ENCODE data around the gene PRKAG2.

Gene PRKAG2

DNA sequence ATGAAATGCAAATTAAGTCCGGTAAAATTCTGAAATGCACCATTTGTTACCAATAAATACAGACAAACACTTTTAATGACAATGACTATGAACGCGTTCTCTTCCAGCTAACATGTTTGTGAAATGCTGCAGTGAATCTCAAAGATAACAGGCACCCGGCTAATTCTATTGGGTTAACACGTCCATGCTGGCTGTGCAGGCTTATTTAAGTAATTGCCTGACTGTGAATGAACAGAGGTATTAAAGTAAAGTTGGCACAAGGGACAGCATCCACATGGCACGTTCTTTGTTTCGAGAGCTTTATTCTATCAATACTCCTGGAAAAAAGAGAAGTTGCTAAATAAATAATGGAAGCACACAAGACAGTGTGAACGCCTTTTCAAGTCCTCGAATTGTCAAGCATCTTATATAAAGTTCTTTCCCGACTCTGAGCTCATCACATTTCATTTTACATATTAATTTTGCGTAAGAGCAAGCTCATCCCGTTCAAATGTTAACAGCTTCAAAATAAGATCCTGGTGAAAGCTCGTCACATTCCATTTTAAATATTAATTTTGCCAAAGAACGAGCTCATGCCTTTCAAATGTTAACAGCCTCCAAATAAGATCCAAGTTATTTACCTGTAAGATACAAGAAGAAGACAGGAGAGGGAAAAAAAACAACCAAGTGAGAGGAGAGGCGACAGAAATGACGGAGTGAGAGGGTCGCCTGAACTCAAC, 245.9 kb downstream of the PRKAG2 start:
- peak; percentile 46 for DNase-seq

DNA sequence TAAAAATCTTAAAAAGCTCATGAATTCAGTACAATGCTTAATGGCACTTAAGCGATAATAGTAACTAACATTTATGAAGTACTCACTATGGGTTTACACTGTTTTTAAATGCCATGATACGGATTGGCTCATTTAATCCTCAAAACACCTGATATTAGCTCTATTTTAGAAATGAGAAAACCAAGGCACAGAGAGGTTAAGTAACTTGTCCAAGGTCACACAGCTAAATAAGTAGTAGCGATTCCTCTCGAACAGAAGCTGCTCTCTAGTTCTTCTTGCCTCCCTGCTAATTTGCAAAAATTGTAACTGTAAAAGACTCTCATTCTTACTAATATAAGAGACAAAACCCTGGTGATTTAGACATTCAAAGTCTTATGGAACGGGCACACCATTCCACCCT, 246.6 kb downstream of the PRKAG2 start:
- no peak for DNase-seq

DNA sequence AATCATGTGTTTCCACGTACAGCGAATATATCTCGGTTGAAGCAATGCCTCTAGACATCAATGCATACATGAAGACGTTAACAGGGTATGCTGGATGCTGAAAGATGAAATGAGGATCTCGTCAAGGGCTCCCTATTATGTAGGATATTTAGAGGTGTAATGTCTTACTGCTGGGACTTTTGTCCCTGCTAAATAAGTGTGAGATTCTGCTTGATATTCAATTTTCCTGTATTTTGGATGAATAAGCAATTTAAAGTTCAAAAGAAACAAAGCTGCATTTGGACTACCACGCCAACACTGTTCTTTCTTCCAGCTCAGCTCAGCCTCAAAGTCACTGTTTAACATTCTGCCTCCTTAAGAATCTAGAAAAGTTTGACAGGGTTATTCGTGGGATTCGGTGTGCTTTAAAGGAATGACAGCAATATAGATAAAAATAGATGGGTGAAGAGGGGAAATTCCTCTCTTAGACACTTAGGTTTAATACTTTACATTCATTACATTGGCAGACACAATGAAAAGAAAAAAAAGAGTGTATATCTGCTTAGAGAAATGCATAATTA, 247.1 kb downstream of the PRKAG2 start:
- DNase-seq = no peak

DNA sequence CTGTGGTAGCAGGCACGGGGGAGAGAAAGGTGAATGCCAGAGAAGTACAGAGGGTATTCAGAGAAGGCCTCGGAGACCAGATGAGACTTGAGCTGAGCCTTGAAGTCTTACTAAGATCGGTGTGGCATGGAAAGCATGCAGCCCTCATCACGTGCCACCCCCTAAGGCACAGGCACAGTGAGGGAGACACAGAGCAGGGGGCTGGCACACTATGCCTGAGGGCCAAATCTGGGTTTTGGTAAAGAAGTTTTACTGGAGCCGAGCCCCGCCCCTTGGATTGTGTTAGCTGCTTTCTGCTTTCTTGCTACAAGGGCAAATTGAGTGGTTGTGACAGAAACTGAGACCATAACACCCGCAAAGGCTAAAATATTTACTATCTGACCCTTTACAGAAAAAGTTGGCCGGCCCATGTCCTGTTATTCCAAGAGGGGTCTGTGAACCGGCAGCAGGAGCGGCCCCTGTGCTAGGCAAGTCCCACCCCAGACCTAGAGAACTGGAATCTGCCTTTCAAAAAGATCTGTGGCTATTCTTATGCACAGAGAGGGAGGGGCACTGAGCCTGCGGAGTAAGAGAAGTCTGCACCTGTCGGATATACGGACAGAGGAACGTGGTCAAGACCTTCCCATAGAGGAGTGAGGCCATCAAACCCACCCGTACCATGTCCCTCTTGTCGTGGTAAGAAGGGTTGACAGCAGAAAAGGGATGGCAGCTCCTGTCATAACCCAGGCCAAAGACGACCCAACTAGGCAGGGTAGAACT, 247.9 kb downstream of the PRKAG2 start:
- DNase-seq = no peak

DNA sequence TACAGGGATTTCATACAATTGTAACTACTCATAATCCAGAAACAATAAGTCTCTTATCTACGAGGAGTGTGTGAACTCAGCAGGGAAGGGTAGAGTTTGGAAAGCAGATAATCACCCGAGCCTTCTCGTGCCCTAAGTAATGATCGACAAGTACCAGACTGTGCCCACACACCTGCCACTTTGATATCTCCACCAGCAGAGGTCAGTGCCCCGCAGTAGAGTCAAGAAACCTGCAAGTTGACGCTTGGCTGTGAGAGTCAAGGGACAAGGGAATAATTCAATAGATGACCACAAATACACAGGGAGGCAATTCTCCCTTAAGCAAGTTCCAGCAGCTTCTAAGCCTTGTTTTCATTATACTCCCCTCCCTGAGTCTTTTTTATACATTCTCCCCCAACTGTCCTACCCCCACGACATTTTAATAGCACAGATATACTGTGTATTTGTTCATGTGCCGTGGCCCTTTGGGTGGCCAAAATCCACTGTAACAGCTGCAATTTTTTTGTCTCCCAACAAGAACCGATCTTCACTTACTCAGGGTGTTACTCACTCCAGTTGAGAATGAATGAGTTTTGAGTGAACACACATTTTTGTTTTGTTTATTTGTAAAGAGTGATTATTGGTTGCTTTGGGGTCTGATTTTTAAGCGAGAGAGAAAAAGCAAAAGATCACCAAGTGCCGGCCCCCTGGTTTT, 250.3 kb downstream of the PRKAG2 start:
- DNase-seq = peak; percentile 11

DNA sequence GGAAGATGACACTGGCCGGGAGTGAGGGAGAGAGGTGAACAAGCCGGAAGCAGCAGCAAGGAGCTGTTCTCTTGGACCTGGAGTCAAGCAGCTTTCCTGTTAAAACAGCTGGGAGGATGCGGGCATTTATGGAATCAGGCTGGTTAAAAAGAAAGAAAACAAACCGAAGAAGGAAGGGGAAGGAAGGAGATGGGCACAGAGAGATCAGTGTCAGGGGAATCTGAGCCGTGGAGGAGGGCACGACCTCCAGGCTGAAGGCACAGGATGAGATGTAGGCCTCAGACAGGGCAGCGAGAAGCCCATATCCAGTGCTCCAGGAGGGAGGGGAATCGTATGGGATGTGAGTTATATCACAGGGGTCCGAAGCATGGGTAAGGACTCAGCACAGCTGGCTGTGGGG, 251.3 kb downstream of the PRKAG2 start:
- no peak for DNase-seq

DNA sequence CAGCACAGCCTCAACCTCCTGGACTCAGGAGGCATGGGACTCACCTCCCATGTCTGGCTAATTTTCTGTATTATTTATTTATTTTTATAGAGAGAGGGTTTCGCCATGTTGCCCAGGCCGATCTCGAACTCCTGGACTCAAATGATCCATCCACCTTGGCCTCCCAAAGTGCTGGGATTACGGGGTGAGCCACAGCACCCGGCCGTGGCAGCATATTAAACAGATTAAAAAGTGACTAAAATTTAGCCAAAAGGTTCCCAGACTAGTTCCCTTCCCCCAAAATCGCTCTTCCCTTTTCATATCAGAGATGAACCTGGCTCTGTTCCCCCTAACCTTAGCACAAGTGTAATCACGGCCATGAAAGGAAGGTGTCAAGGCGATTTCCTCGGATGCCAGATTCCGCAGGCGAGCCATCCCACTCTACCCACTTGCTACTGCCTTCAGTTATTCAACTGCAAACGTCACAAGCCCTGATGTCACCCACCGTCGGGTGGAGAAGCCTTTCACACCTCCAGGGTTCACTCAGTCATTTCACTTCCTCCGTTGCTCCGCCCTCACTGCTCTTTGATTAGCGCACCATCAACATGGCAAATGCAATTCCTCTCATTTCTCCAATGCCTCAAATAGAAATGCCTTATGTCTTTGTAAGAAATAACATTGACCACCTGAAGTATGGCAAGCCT, 252.5 kb downstream of the PRKAG2 start:
- DNase-seq = no peak

DNA sequence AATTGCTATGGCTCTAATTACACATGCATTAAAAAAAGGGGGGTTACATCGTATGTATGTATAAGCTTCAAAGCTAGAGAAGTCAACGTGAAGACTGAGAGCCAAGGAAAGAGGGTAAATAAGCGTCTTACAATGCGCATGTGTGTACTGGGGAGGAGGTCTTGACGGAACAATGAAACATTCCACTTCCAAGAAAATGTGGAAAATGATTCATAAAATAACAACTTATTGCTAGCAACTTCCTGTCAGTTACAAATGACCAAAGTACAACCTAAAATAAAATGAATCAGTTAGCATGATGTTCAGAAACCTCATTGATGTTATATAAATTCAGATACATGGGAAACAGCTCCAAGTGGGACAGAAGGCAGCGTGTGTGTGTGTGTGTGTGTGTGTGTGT, 253.1 kb downstream of the PRKAG2 start:
- no peak for DNase-seq

DNA sequence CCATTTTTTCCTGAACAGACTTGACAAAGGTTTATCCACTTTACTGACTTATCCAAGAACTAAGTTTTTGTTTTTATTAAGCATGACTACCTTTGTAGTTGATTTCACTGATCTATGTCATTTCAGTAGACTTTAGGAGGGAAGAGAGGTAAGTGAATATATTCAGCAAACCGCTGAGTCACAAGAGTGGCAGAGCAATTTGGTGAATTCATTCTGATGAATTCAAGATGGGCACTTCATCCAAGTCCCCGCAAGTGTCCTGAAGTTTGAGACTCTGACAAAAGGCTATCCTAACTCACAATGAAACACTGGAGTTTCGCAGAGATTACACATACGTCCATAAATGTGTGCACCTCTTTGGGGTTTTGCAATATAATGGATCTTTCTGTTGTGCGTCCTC, 255.0 kb downstream of the PRKAG2 start:
- no peak for DNase-seq

DNA sequence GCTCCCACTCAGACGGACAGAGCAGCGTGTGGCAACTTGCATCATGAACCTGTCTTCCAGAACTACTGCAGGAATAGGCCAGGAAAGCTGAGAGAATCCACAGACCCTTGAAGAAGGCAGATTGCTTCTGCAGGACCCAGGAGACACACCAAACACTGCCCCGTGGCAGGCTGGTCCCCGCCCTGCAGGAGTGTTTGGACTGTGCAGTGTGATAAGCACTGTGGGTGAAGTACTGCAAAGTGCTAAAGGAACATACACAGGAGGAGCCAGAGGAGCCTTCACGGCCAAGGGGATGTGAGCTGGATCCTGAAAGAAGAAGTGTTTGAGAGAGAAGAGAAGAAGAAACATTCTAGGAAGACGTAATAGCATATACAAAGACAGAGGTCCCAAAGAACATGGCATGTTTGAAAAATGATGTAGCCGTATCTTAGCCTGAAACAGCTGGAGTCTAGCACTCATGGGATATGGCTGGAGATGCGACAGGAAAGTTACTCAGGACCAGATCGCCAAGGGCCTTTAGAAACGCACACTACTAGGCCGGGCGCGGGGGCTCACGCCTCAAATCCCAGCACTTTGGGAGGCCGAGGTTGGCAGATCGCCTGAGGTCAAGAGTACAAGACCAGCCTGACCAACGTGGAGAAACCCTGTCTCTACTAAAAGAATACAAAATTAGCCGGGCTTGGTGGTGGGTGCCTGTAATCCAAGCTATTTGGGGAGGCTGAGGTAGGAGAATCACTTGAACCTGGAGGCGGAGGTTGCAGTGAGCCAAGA, 260.3 kb downstream of the PRKAG2 start:
- DNase-seq = no peak

DNA sequence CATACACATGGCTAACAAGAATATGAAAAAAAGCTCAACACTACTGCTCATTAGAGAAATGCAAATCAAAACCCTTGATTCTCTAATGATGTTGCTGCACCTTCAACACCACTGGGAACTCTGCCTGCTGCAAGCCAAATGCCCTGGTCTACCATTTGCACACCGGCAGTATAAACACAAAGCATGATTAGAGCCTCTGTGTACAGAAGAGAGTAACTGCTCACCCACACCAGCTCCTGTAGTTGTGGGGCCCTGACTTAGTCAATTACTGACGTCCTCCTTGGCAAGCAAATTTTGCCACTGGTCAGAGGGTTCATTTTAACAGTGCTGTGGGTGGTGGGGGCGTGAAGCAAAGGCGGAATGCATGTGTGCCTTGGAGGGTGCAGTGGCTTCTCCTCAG, 261.1 kb downstream of the PRKAG2 start:
- DNase-seq = no peak

DNA sequence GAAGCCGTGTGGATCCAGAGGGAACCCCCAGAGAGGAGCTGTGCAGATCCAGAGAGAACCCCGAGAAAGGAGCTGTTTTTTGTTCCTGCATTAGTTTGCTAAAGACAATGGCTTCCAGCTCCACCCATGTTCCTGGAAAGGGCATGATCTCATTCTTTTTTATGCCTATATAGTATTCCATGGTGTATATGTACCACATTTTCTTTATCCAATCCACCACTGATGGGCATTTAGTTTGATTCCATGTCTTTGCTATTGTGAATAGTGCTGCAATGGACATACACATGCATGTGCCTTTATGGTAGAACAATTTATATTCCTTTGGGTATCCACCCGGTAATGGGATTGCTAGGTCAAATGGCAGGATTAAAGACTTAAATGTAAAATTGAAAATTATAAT, 261.9 kb downstream of the PRKAG2 start:
- no peak for DNase-seq

DNA sequence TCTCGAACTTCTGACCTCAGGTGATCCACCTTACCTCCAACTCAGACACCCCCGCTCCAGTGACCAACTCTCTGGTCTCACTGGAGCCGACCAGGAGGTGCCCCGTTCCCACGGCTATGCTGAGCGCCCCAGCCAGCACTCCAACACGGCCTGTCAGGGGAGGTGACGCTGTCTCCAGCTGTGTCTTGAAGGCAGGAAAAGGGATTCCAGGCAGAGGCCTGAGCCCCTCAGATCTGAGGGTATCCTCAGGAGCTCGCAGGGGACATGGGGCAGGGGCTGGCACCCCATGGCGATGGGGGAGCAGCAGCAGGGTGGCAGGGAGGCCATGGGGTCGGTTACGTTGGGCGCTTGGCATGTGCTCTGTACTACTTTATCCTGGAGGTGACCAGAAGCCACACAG, 262.9 kb downstream of the PRKAG2 start:
- no peak for DNase-seq

DNA sequence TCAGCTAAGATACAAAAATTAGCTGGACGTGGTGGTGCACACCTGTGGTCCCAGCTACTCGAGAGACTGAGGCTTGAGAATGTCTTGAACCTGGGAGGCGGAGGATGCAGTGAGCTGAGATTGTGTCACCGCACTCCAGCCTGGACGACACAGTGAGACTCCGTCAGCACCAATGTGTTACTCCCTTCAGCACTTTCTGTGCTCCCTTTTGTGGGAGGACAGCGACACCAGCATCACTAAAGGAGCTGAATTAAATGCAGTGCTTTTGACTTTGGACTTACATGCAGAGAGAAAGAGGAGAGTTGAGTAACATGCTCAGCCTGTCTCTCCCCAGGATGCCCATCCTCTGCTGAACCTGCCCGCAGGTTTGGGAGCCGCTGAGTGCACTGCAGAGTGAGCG, 265.0 kb downstream of the PRKAG2 start:
- no peak for DNase-seq

DNA sequence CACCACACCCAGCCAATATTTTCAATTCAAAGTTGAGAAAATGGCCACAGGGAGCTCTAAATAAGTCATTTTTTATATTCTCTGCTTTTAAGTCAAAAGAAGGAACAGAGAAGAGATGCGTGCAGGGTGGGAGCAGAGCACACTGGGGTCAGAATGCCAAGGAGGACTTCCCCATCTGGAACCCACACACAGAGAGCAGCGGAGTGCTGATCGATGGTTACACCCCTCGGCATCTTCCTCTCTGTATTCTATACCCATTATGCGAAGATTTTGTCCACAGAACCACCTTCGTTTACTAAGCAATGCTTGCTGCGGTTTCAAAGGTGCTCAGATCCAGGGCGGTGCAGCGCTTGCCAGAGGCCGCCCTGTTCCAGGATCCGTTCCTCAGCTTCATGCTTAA, 265.9 kb downstream of the PRKAG2 start:
- DNase-seq = no peak

DNA sequence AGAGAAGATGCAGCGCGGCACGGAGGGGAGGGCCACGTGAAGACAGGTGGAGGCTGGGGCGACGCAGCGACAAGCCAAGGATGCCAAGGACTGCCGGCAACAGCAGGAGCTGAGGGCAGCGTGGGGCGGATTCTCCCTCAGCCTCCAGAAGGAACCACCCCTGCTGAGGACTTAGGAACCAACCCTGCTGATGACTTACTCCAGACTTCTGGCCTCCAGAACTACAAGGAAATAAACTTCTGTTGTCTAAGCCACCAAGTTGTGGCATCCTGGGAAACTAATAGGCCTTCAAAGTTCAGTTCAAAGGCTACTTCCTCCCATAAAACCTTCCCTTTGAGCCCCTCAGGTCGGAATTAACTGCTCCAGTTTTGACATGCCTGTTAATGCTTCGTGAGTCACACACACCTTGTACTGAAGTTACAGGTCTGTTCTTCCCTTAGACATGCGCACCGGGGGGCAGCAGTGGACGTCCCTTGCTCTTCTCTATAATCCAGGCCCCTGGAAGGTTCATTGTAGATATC, 268.8 kb downstream of the PRKAG2 start:
- no peak for DNase-seq

DNA sequence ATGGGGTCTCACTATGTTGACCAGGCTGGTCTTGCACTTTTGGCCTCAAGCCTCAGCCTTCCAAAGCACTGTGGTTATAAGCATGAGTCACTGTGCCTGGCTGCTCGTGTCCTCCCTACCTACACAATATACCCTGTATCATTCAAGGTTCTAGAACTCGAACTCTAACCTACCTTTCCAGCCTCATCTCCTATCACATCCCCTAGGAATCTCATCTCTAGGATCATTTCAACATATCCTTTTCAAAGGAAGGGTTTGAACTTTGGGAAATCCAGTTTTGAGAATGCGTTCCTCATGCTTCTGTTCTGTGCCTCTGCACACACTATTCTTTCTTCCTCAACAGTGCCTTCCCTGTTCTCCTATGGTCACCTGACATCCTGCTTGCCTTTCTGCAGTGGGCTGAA, 269.4 kb downstream of the PRKAG2 start:
- no peak for DNase-seq

DNA sequence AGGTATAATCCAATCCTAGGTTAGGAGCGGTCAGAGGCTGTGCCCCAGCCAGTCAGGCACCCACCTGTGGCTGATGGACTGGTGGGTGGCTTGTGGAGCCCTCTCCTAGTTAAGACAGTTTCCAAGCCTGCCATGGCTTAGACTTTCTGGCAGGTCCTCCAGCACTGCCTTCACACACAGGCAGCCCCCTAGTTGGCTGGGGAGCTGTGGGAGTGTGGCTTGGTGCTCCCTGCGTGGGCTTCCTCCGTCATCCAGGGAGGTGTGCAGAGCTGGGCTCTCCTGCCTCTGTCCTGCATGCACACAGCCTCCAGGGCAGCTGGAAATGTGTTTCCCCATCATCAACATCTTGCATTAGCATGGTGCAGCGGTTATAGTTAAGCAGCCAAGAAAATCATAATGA, 273.0 kb downstream of the PRKAG2 start:
- DNase-seq = no peak

DNA sequence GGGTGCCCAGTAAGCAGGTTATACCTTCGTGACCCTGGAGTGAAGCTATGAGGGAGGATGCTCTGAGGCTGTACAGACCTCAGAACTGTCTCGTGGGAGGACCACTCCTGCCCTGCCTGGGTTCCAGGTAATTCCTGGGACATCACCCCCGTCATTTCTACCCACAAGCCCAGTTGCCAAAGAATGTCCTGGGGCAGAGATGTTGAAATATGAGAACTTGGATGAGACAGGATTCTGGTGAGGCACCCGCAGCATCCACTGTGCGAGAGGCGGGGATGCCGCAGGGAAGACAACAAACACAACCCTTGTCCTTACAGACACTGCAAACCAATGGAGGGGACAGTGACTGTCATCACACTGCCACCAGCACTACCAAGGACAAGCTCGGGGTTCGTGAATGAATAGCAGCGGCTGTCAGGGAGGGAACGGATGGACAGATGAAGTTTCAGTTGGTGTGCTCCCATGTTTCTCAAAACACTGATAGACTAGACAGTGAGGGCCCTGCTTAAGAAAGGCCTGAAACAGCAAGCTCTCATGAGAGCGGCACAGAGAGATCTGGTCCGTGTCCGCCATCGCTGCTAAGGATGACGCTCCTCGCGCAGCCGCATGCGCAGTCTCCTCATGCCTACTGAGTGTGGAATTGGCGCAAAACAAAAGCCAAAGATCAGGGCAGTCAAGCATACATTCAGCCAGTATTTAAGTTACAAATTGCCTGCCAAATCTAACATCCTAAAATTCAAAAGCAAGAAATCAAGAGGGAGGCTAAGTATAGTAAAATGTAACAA, 275.2 kb downstream of the PRKAG2 start:
- DNase-seq = no peak

DNA sequence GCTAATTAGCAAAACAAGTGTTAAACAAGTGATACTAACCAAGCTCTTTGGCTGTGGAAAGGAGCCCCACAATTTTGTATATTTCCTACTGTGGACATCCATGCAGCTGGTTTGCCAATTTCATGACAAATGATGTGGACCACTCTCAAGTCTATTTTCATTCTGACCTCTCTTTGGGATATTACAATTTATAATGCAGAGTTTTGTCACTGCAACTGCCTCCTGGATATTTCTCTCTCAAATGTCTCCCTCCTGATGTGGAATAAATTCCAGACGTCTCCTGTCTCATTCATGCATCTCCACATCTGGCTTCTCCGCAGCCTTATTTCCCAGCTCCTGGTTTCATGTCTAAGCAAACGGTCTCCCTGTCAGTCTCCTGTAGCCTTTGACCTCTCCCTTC, 276.6 kb downstream of the PRKAG2 start:
- no peak for DNase-seq
